GM18502 (cell line): ENCODE results near the gene TMEM129.
"Not testable (repeated sequence)": the region's sequence is repeated elsewhere in the genome, so short reads cannot be mapped to it uniquely, and the experiment has no call there.

Experiments
- ATAC-seq: cut with Tn5 transposase; IDR thresholded peaks from one replicate; pipeline ENCODE4 v1.9.1; 2021; ENCODE audit warnings: mild to moderate bottlenecking; ENCODE audit not compliant: unreplicated experiment, poor library complexity

TMEM129 gene

GRCh38 chr4:1706358-1706757, 14.8 kb downstream of the TMEM129 start:
- no peak for ATAC-seq

- no peak for ATAC-seq
These were observed 15.4 kb downstream of the TMEM129 start for GRCh38 chr4:1705732-1706131.

GRCh38 chr4:1703867-1704266, 17.3 kb downstream of the TMEM129 start:
- ATAC-seq: no peak

- not testable (repeated sequence) for ATAC-seq
These were observed 19.5 kb downstream of the TMEM129 start for GRCh38 chr4:1701671-1702070.

GRCh38 chr4:1695913-1696312, 25.2 kb downstream of the TMEM129 start:
- no peak for ATAC-seq

- ATAC-seq: no peak
These were observed 27.8 kb downstream of the TMEM129 start for GRCh38 chr4:1693131-1693896.

- ATAC-seq: no peak
These were observed 29.3 kb downstream of the TMEM129 start for GRCh38 chr4:1691737-1692373.

GRCh38 chr4:1690698-1691097, 30.4 kb downstream of the TMEM129 start:
- ATAC-seq: no peak

- ATAC-seq: no peak
These were observed 34.6 kb downstream of the TMEM129 start for GRCh38 chr4:1686440-1687036.

GRCh38 chr4:1685235-1686150, 35.6 kb downstream of the TMEM129 start:
- no peak for ATAC-seq

GRCh38 chr4:1684506-1685234, 36.5 kb downstream of the TMEM129 start:
- ATAC-seq: peak; percentile 7

- ATAC-seq: peak; percentile 93
These were observed 37.2 kb downstream of the TMEM129 start, which contains the start of gene FAM53A for GRCh38 chr4:1683736-1684505. Gene FAM53A (minus strand): TSS chr4:1684313. CDS start chr4:1668741, 15,572 bp downstream.

GRCh38 chr4:1683261-1683735, 37.8 kb downstream of the TMEM129 start:
- no peak for ATAC-seq

GRCh38 chr4:1682860-1683259, 38.3 kb downstream of the TMEM129 start:
- ATAC-seq: no peak

GRCh38 chr4:1678244-1678643, 42.9 kb downstream of the TMEM129 start:
- ATAC-seq: no peak

GRCh38 chr4:1676605-1677525, 44.3 kb downstream of the TMEM129 start:
- no peak for ATAC-seq

- ATAC-seq: no peak
These were observed 45.4 kb downstream of the TMEM129 start for GRCh38 chr4:1675802-1676137.
